Activated CD4-positive, CD25-positive, alpha-beta regulatory T cell (primary cell): ENCODE measurements around the gene TAS2R31.
"Not testable (repeated sequence)": the region's sequence is repeated elsewhere in the genome, so short reads cannot be mapped to it uniquely, and the experiment has no call there.

ENCODE experiments used
- DNase-seq, 4 experiments: peaks; one replicate each; lab custom pipeline; 2025; lab: John Stamatoyannopoulos, UW

TAS2R31 gene

GRCh38 chr12:11031307-11031706 is at the start of gene TAS2R31:
TAS2R31 (minus strand) TSS chr12:11031407; CDS start chr12:11031335, 72 bp downstream.
- no peak for DNase-seq

GRCh38 chr12:11078246-11078645 is 47.0 kb upstream of the TAS2R31 start:
- no peak for DNase-seq

- DNase-seq: no peak
Observed at GRCh38 chr12:11075642-11076041, 44.4 kb upstream of the TAS2R31 start.

GRCh38 chr12:11071414-11071813 is 40.2 kb upstream of the TAS2R31 start:
- no peak for DNase-seq

GRCh38 chr12:11070999-11071398 is 39.8 kb upstream of the TAS2R31 start:
- DNase-seq: no peak

GRCh38 chr12:11069854-11070365 is 38.7 kb upstream of the TAS2R31 start:
- DNase-seq: no peak

GRCh38 chr12:11067514-11067913 is 36.3 kb upstream of the TAS2R31 start:
- no peak for DNase-seq

GRCh38 chr12:11062194-11062593 is 31.0 kb upstream of the TAS2R31 start, which contains the start of gene TAS2R46:
TAS2R46 (minus strand) TSS chr12:11062294; CDS start chr12:11062294, 0 bp downstream.
- not testable (repeated sequence) for DNase-seq

- DNase-seq: no peak
Observed at GRCh38 chr12:11059784-11060183, 28.6 kb upstream of the TAS2R31 start.

GRCh38 chr12:11059041-11059440 is 27.8 kb upstream of the TAS2R31 start:
- DNase-seq: no peak

- no peak for DNase-seq
Observed at GRCh38 chr12:11055306-11055705, 24.1 kb upstream of the TAS2R31 start.

GRCh38 chr12:11049806-11050531 is 18.8 kb upstream of the TAS2R31 start:
- DNase-seq: not testable (repeated sequence)

GRCh38 chr12:11041366-11041765 is 10.2 kb upstream of the TAS2R31 start:
- DNase-seq: not testable (repeated sequence)

- DNase-seq: no peak
Observed at GRCh38 chr12:11040162-11040561, 9.0 kb upstream of the TAS2R31 start.

- DNase-seq: no peak
Observed at GRCh38 chr12:11039171-11039570, 8.0 kb upstream of the TAS2R31 start.

- not testable (repeated sequence) for DNase-seq
Observed at GRCh38 chr12:11033959-11034358, 2.8 kb upstream of the TAS2R31 start.

GRCh38 chr12:11026118-11026517 is 5.1 kb downstream of the TAS2R31 start:
- DNase-seq: no peak

- DNase-seq: no peak
Observed at GRCh38 chr12:11023387-11023786, 7.8 kb downstream of the TAS2R31 start.

GRCh38 chr12:11022520-11022919 is 8.7 kb downstream of the TAS2R31 start, which contains the start of gene TAS2R19:
TAS2R19 (minus strand) TSS chr12:11022620; CDS start chr12:11022571, 49 bp downstream.
- no peak for DNase-seq

GRCh38 chr12:11016937-11017336 is 14.3 kb downstream of the TAS2R31 start:
- no peak for DNase-seq

- DNase-seq: no peak
Observed at GRCh38 chr12:11015775-11016430, 15.3 kb downstream of the TAS2R31 start.

GRCh38 chr12:11014234-11014633 is 17.0 kb downstream of the TAS2R31 start:
- no peak for DNase-seq

GRCh38 chr12:11007608-11008007 is 23.6 kb downstream of the TAS2R31 start:
- DNase-seq: no peak
